Forelimb muscle (tissue), 1 donor: ENCODE results near the gene AGAP1. TPM values are rescaled to one million over a fixed set of nuclear protein-coding genes. Genes with fewer than 3 reads are reported as not detected.
"Not testable (repeated sequence)": the region's sequence is repeated elsewhere in the genome, so short reads cannot be mapped to it uniquely, and the experiment has no call there.

ENCODE experiments used
- DNase-seq: peaks from one replicate; pipeline ENCODE4 v3.0.0-alpha.2; 2013; ENCODE audit warnings: low read depth
- polyA plus RNA-seq: library from polyadenylated mRNA; unstranded; fragments of 120-200 nt; gene quantifications from one replicate; pipeline ENCODE4 v1.2.1, GENCODE V29; 2013; ENCODE audit not compliant: insufficient read length

The AGAP1 gene
- polyA plus RNA-seq, 1 donor, result 25.9 TPM

GRCh38 chr2:235591921-235592320 is 98.1 kb downstream of the AGAP1 start:
- no peak for DNase-seq

- no peak for DNase-seq
Measured at GRCh38 chr2:235592430-235592829, 98.6 kb downstream of the AGAP1 start.

GRCh38 chr2:235592836-235593235 is 99.0 kb downstream of the AGAP1 start:
- no peak for DNase-seq

- DNase-seq, result peak; percentile 73
Measured at GRCh38 chr2:235594041-235594440, 100.2 kb downstream of the AGAP1 start.

GRCh38 chr2:235594964-235595363 is 101.1 kb downstream of the AGAP1 start:
- DNase-seq, result no peak

GRCh38 chr2:235595422-235596010 is 101.7 kb downstream of the AGAP1 start:
- DNase-seq, result no peak

- no peak for DNase-seq
Measured at GRCh38 chr2:235596272-235596671, 102.4 kb downstream of the AGAP1 start.

- DNase-seq, result no peak
Measured at GRCh38 chr2:235597081-235597615, 103.3 kb downstream of the AGAP1 start.

GRCh38 chr2:235598026-235598425 is 104.2 kb downstream of the AGAP1 start:
- DNase-seq, result no peak

- DNase-seq, result no peak
Measured at GRCh38 chr2:235598532-235599531, 105.0 kb downstream of the AGAP1 start.

GRCh38 chr2:235599596-235600338 is 105.9 kb downstream of the AGAP1 start:
- DNase-seq, result no peak

- no peak for DNase-seq
Measured at GRCh38 chr2:235600406-235600805, 106.6 kb downstream of the AGAP1 start.

GRCh38 chr2:235600926-235601325 is 107.1 kb downstream of the AGAP1 start:
- no peak for DNase-seq

- no peak for DNase-seq
Measured at GRCh38 chr2:235601960-235602704, 108.3 kb downstream of the AGAP1 start.

- not testable (repeated sequence) for DNase-seq
Measured at GRCh38 chr2:235602971-235603370, 109.1 kb downstream of the AGAP1 start.

GRCh38 chr2:235603659-235604058 is 109.8 kb downstream of the AGAP1 start:
- no peak for DNase-seq

- peak; percentile 94 for DNase-seq
Measured at GRCh38 chr2:235605312-235606003, 111.6 kb downstream of the AGAP1 start.

- DNase-seq, result no peak
Measured at GRCh38 chr2:235606004-235606715, 112.3 kb downstream of the AGAP1 start.

- DNase-seq, result no peak
Measured at GRCh38 chr2:235607546-235608199, 113.8 kb downstream of the AGAP1 start.
